ENCODE data around the gene SPATA33.
"Not testable (repeated sequence)": the region's sequence is repeated elsewhere in the genome, so short reads cannot be mapped to it uniquely, and the experiment has no call there.

SPATA33 gene

GRCh38 chr16:89695086-89695874 is 37.6 kb downstream of the SPATA33 start:
- no peak for DNase-seq

GRCh38 chr16:89695875-89696669 is 38.4 kb downstream of the SPATA33 start:
- no peak for DNase-seq

GRCh38 chr16:89696670-89697128 is 39.1 kb downstream of the SPATA33 start:
- no peak for DNase-seq

- DNase-seq = no peak
Observed at GRCh38 chr16:89697161-89697615, 39.6 kb downstream of the SPATA33 start.

- DNase-seq = no peak
Observed at GRCh38 chr16:89697616-89698331, 40.1 kb downstream of the SPATA33 start.

- DNase-seq = not testable (repeated sequence)
Observed at GRCh38 chr16:89698717-89699116, 41.1 kb downstream of the SPATA33 start.

- not testable (repeated sequence) for DNase-seq
Observed at GRCh38 chr16:89699629-89700099, 42.0 kb downstream of the SPATA33 start.

- peak; percentile 99 for DNase-seq
Observed at GRCh38 chr16:89700100-89700648, 42.5 kb downstream of the SPATA33 start.

- peak; percentile 52 for DNase-seq
Observed at GRCh38 chr16:89700649-89701424, 43.2 kb downstream of the SPATA33 start.

- DNase-seq = peak; percentile 97
Observed at GRCh38 chr16:89701425-89702406, 44.1 kb downstream of the SPATA33 start, which contains the start of gene SPATA2L. Gene SPATA2L (minus strand): TSS chr16:89701705. CDS start chr16:89701232, 473 bp downstream.

- DNase-seq = no peak
Observed at GRCh38 chr16:89704281-89704680, 46.6 kb downstream of the SPATA33 start.

- no peak for DNase-seq
Observed at GRCh38 chr16:89705006-89705405, 47.4 kb downstream of the SPATA33 start.

GRCh38 chr16:89706518-89707260 is 49.1 kb downstream of the SPATA33 start:
- DNase-seq = no peak

GRCh38 chr16:89707695-89708094 is 50.1 kb downstream of the SPATA33 start:
- DNase-seq = no peak

GRCh38 chr16:89708481-89708931 is 50.9 kb downstream of the SPATA33 start:
- no peak for DNase-seq

GRCh38 chr16:89709166-89709565 is 51.5 kb downstream of the SPATA33 start:
- no peak for DNase-seq

GRCh38 chr16:89709716-89710432 is 52.2 kb downstream of the SPATA33 start:
- DNase-seq = no peak

- DNase-seq = no peak
Observed at GRCh38 chr16:89710709-89711564, 53.3 kb downstream of the SPATA33 start.
